PFSK-1 (cell line): ENCODE measurements around the gene MAGI1.

ENCODE experiments used
- FOXP2 ChIP-seq: optimal IDR thresholded peaks from 2 replicates; pipeline ENCODE3; 2011; ENCODE audit warnings: borderline replicate concordance, control low read depth, inconsistent platforms; ENCODE audit not compliant: insufficient read depth; ENCODE audit errors: extremely low read length, extremely low read depth
- POLR2AphosphoS5 ChIP-seq: IDR thresholded peaks from 2 replicates; pipeline ENCODE4 v1.6.1; 2012; ENCODE audit warnings: low read depth, mild to moderate bottlenecking, control low read depth, low read length, moderate library complexity
- REST ChIP-seq, 2 experiments: IDR thresholded peaks; 2 replicates each; pipeline versions ENCODE4 v1.6.1 to v1.8.0; 2011 to 2012; ENCODE audit warnings: low read depth in 2 of 2, low read length in 2 of 2, control low read depth in 1 of 2, inconsistent platforms in 1 of 2, mild to moderate bottlenecking in 1 of 2, moderate library complexity in 1 of 2; ENCODE audit not compliant: insufficient read depth in 1 of 2
- SIN3A ChIP-seq: IDR thresholded peaks from 2 replicates; pipeline ENCODE4 v1.6.1; 2012; ENCODE audit warnings: mild to moderate bottlenecking, low read length, moderate library complexity, borderline replicate concordance; ENCODE audit not compliant: insufficient read depth
- TAF1 ChIP-seq: IDR thresholded peaks from 2 replicates; pipeline ENCODE4 v1.6.1; 2012; ENCODE audit warnings: low read length, control low read depth, borderline replicate concordance; ENCODE audit not compliant: insufficient read depth

MAGI1 gene

GRCh38 chr3:65443739-65444446 is 594.8 kb downstream of the MAGI1 start:
- no peak for TF ChIP-seq TAF1
- no peak for TF ChIP-seq REST (IDR thresholded peaks at IDR 0.05; ENCODE audit: insufficient read depth in 1 of 2, low read depth in 2 of 2, low read length in 2 of 2)
- no peak for TF ChIP-seq POLR2AphosphoS5
- no peak for TF ChIP-seq SIN3A
- no peak for TF ChIP-seq FOXP2

- TF ChIP-seq FOXP2 (no peak), POLR2AphosphoS5 (no peak), SIN3A (no peak), REST (IDR thresholded peaks at IDR 0.05; ENCODE audit: insufficient read depth in 1 of 2, low read depth in 2 of 2, low read length in 2 of 2) (no peak), TAF1 (no peak)
Observed at GRCh38 chr3:65439641-65440284, 599.0 kb downstream of the MAGI1 start.

GRCh38 chr3:65438612-65439011 is 600.1 kb downstream of the MAGI1 start:
- TF ChIP-seq FOXP2 (no peak), TAF1 (no peak), POLR2AphosphoS5 (no peak), REST (IDR thresholded peaks at IDR 0.05; ENCODE audit: insufficient read depth in 1 of 2, low read depth in 2 of 2, low read length in 2 of 2) (no peak), SIN3A (no peak)

GRCh38 chr3:65438096-65438495 is 600.6 kb downstream of the MAGI1 start:
- TF ChIP-seq SIN3A, result no peak
- no peak for TF ChIP-seq POLR2AphosphoS5
- no peak for TF ChIP-seq TAF1

GRCh38 chr3:65436580-65436979 is 602.1 kb downstream of the MAGI1 start:
- TF ChIP-seq SIN3A (no peak), POLR2AphosphoS5 (no peak), TAF1 (no peak), REST (IDR thresholded peaks at IDR 0.05; ENCODE audit: insufficient read depth in 1 of 2, low read depth in 2 of 2, low read length in 2 of 2) (no peak), FOXP2 (no peak)
